ENCODE measurements around the gene SASH1.
A peak's percentile ranks its signal among the peaks of the same experiment; 100 is the strongest.

The SASH1 gene

DNA sequence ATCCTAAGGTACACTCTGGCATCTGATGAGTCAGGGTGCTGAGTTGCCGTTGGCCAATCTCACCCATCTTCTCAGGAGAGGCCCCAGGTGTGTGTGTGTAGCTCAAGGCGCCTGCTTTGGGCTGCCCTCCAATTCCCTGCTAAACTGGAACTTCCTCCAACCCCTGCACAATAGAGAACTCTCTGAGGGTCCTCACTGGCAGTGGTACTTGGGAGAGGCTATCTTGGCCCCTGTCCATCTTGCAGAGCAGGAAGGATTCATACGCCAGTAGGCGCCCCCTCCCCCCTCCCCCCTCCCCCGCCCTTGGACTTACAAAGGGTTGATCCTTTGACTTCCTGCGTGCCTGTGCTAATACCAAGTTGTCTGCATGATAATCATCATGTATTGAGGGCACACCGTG, 173.6 kb downstream of the SASH1 start:
- H3K4me3 ChIP-seq (ENCODE audit: low read depth, low read length): no peak overlapping the region
- TF ChIP-seq, protein P1, sequence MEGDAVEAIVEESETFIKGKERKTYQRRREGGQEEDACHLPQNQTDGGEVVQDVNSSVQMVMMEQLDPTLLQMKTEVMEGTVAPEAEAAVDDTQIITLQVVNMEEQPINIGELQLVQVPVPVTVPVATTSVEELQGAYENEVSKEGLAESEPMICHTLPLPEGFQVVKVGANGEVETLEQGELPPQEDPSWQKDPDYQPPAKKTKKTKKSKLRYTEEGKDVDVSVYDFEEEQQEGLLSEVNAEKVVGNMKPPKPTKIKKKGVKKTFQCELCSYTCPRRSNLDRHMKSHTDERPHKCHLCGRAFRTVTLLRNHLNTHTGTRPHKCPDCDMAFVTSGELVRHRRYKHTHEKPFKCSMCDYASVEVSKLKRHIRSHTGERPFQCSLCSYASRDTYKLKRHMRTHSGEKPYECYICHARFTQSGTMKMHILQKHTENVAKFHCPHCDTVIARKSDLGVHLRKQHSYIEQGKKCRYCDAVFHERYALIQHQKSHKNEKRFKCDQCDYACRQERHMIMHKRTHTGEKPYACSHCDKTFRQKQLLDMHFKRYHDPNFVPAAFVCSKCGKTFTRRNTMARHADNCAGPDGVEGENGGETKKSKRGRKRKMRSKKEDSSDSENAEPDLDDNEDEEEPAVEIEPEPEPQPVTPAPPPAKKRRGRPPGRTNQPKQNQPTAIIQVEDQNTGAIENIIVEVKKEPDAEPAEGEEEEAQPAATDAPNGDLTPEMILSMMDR (conservative IDR thresholded peaks at IDR 0.05; ENCODE audit: low read depth, low read length): no peak
- no peak for DNase-seq (ENCODE audit: low read depth)

DNA sequence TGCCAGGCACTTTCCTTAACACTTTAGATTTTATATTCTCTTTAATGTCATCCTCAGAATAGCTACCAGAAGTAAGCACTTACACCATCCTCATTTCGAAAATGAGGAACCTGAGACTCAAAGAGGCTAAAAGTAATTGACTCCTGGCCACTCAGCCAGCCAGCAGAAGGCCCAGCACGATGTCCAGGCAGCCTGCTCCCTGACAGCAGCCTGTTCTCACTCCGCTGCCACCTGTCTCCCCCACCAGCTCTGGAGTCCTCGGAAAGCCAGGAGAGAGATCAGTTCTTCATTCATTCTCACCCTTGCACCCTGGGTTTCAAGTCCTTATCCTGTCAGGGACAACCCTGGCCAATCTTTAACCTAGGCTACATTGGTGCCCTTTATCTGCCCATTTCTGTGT, 174.0 kb downstream of the SASH1 start:
- no peak for DNase-seq (ENCODE audit: low read depth)
- no peak overlapping the region for H3K4me3 ChIP-seq (ENCODE audit: low read depth, low read length)
- TF ChIP-seq, protein P1 (conservative IDR thresholded peaks at IDR 0.05; ENCODE audit: low read depth, low read length): no peak

DNA sequence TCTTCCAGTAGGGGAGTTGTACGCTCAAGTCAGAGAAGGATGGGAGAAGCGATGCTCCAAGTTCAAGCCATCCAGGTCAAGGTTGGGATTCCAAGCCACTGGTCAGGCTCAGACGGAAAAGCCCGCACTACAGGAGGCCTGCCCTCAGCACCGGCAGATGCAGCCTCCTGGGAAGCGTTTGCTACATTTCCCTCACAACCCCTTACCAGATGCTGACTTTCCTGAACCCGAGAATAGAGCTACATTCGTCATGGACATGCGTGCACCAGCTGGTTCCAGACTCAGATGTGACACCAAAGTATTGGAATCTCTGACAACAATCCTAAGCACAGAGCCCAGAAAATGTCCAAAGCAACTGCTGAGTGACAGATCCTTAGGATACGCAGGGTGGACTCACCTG, 174.8 kb downstream of the SASH1 start:
- TF ChIP-seq, protein P1 (conservative IDR thresholded peaks at IDR 0.05; ENCODE audit: low read depth, low read length): no peak
- DNase-seq (ENCODE audit: low read depth): no peak
- no peak overlapping the region for H3K4me3 ChIP-seq (ENCODE audit: low read depth, low read length)

DNA sequence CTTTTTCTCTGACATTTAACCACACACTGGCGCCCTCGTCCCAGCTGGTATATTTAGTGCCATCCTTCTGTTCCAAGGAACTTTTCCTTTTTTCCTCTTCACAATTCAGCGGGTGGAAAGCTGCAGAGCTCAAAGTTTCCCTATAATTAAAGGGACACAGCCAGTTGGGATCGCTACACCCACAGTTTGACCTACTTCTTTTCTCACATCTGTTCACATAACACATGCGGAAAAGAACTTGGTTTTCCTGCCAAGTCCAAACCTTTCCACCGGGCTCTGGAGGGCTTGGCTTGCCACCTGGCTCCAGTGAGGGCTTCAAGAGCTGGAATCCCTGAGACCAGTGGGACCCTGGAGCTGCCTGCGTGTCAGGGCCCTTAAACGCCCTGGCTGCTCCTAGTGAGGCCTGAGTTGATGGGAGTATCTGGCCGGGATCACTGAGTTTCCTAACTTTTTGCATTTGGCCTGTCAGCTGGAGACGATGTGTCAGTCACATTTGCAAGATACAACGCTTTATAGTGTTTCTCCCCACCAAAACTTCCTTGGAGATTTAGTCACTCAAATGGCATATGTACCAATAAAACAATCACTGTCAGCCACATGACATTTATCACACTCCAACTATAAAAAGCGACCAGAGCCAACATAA, 176.0 kb downstream of the SASH1 start:
- H3K4me3 ChIP-seq (ENCODE audit: low read depth, low read length): no peak overlapping the region
- TF ChIP-seq, protein P1 (conservative IDR thresholded peaks at IDR 0.05; ENCODE audit: low read depth, low read length): no peak
- DNase-seq (ENCODE audit: low read depth): no peak

DNA sequence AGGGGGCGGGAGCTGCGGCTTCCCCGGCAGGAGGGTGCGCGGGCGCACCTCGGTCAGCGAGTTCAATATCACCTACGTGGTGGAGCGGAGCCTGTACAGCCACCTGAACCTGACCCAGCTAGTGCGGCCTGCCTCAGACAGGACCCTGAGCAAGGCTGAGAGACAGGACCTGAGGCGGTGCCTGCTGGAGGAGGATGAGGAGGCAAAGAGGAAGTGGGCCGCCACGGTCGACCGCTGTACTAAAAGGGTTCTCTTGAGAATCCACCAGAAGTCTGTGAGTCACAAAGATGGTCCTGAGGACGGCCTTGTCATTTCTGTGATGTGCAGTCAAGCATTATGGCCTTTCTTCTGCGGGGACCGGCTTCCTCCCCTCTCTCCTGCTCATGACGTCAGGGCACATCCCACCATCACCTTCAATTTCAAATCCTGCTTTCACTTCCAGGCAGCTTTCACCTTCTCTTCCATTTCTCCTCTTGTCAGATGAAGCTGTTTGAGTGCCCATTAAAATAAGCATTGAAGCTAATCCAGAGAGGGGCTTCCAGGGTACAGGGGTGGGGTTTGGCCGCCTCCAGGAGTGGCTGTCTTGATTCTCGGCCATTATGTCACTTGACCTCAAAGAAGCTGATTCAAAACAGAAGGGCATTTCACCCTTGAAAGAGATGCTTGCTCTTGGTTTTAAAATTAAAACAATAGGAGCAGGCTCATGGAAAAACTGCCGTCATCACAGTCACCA, 177.6 kb downstream of the SASH1 start:
- TF ChIP-seq, protein P1 (conservative IDR thresholded peaks at IDR 0.05; ENCODE audit: low read depth, low read length): no peak
- no peak for DNase-seq (ENCODE audit: low read depth)
- H3K4me3 ChIP-seq (ENCODE audit: low read depth, low read length): no peak overlapping the region

DNA sequence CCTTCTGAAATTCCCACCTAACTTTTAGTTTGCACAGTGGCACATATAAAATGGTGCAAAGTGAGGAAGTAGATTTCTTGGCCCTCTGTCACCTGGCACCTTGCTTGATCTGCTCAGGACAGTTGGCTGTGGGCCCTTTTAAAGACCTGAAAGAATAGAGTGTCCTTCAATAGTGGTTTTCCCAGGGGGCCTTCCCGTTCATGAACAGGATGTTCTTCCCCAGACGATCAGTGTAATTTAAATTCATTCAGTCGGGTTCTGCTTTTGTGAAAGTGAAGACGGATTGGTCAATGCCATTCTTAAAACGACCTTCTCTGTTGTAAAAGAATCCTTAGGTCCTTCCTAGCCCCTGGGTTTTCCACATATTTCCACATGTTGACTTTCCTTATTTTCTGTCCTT, 178.5 kb downstream of the SASH1 start:
- peak; percentile 34 for DNase-seq (ENCODE audit: low read depth)
- TF ChIP-seq, protein P1 (conservative IDR thresholded peaks at IDR 0.05; ENCODE audit: low read depth, low read length): no peak
- H3K4me3 ChIP-seq (ENCODE audit: low read depth, low read length): no peak overlapping the region

DNA sequence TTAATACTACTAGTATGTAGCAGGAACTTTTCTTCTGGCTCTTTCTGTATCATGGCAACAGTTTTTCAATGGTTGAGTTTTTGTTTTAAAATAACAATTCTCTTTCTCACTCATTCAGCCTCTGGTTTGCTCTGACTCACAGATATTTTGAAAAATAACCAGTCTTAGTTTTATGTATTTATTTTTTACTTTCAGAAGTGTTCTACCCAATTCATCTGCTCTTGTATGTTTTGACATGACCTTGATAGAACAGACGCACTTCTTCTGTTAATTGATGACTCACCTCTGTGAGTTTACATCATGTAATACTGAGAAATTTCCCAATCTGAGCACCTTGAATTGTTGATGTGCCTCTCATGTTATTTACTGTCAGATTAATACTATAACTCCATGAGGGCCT, 178.9 kb downstream of the SASH1 start:
- TF ChIP-seq, protein P1 (conservative IDR thresholded peaks at IDR 0.05; ENCODE audit: low read depth, low read length): no peak
- H3K4me3 ChIP-seq (ENCODE audit: low read depth, low read length): no peak overlapping the region
- DNase-seq (ENCODE audit: low read depth): peak; percentile 71
